ENCODE data around the gene RBMS1.
A peak's percentile ranks its signal among the peaks of the same experiment; 100 is the strongest.

RBMS1 gene

GRCh38 chr2:160298960-160299359 is 194.6 kb downstream of the RBMS1 start:
- Mint-ChIP-seq H3K36me3 (ENCODE audit: low read depth) (peaks cover 64% of the 10 kb centered on the region), H3K27ac (no peak overlapping the region), H3K4me3 (no peak overlapping the region), H3K4me1 (peaks cover 80% of the 10 kb centered on the region), H3K9me3 (no peaks in the 10 kb centered on the region), H3K27me3 (no peaks in the 10 kb centered on the region)
- ATAC-seq, result no peak
- DNase-seq, result no peak

- Mint-ChIP-seq H3K27me3 (no peaks in the 10 kb centered on the region), H3K27ac (peak overlapping the region; percentile 85), H3K9me3 (no peaks in the 10 kb centered on the region), H3K4me1 (peaks cover 74% of the 10 kb centered on the region), H3K4me3 (peak overlapping the region; percentile 42), H3K36me3 (ENCODE audit: low read depth) (peaks cover 63% of the 10 kb centered on the region)
- DNase-seq (no peak), ATAC-seq (peak; percentile 68)
These were observed 197.9 kb downstream of the RBMS1 start for GRCh38 chr2:160295519-160296207.

- no peak for ATAC-seq
- Mint-ChIP-seq H3K4me1 (peaks cover 70% of the 10 kb centered on the region), H3K9me3 (no peaks in the 10 kb centered on the region), H3K36me3 (ENCODE audit: low read depth) (peaks cover 58% of the 10 kb centered on the region), H3K27ac (peak overlapping the region; percentile 85), H3K4me3 (peak overlapping the region; percentile 42), H3K27me3 (no peaks in the 10 kb centered on the region)
- DNase-seq, result no peak
These were observed 198.7 kb downstream of the RBMS1 start for GRCh38 chr2:160294889-160295288.

GRCh38 chr2:160294339-160294803 is 199.2 kb downstream of the RBMS1 start:
- Mint-ChIP-seq H3K9me3 (no peaks in the 10 kb centered on the region), H3K27me3 (no peaks in the 10 kb centered on the region), H3K36me3 (ENCODE audit: low read depth) (peaks cover 53% of the 10 kb centered on the region), H3K27ac (peak overlapping the region; percentile 85), H3K4me3 (peak overlapping the region; percentile 13), H3K4me1 (peaks cover 65% of the 10 kb centered on the region)
- peak; percentile 80 for ATAC-seq
- peak; percentile 29 for DNase-seq

- ATAC-seq (no peak), DNase-seq (no peak)
- peak overlapping the region; percentile 85 for H3K27ac Mint-ChIP-seq
- peaks cover 57% of the 10 kb centered on the region for H3K4me1 Mint-ChIP-seq
- no peaks in the 10 kb centered on the region for H3K9me3 Mint-ChIP-seq
- no peaks in the 10 kb centered on the region for H3K27me3 Mint-ChIP-seq
- H3K36me3 Mint-ChIP-seq (ENCODE audit: low read depth), result peaks cover 44% of the 10 kb centered on the region
- no peak overlapping the region for H3K4me3 Mint-ChIP-seq
These were observed 200.1 kb downstream of the RBMS1 start for GRCh38 chr2:160293391-160294091.

- H3K9me3 Mint-ChIP-seq, result no peaks in the 10 kb centered on the region
- no peak for ATAC-seq
- peak overlapping the region; percentile 8 for H3K27ac Mint-ChIP-seq
- no peak overlapping the region for H3K4me3 Mint-ChIP-seq
- H3K27me3 Mint-ChIP-seq, result no peaks in the 10 kb centered on the region
- peaks cover 37% of the 10 kb centered on the region for H3K36me3 Mint-ChIP-seq (ENCODE audit: low read depth)
- no peak for DNase-seq
- peaks cover 48% of the 10 kb centered on the region for H3K4me1 Mint-ChIP-seq
These were observed 201.4 kb downstream of the RBMS1 start for GRCh38 chr2:160292225-160292624.

GRCh38 chr2:160291382-160291781 is 202.2 kb downstream of the RBMS1 start:
- H3K27ac Mint-ChIP-seq, result no peak overlapping the region
- DNase-seq, result no peak
- no peaks in the 10 kb centered on the region for H3K9me3 Mint-ChIP-seq
- peaks cover 31% of the 10 kb centered on the region for H3K36me3 Mint-ChIP-seq (ENCODE audit: low read depth)
- H3K27me3 Mint-ChIP-seq, result no peaks in the 10 kb centered on the region
- ATAC-seq, result no peak
- H3K4me1 Mint-ChIP-seq, result peaks cover 40% of the 10 kb centered on the region
- H3K4me3 Mint-ChIP-seq, result no peak overlapping the region

- Mint-ChIP-seq H3K27me3 (no peaks in the 10 kb centered on the region), H3K4me3 (no peak overlapping the region), H3K4me1 (peaks cover 32% of the 10 kb centered on the region), H3K9me3 (no peaks in the 10 kb centered on the region), H3K36me3 (ENCODE audit: low read depth) (peaks cover 25% of the 10 kb centered on the region), H3K27ac (no peak overlapping the region)
- ATAC-seq (no peak), DNase-seq (no peak)
These were observed 203.0 kb downstream of the RBMS1 start for GRCh38 chr2:160290598-160290997.

- Mint-ChIP-seq H3K9me3 (no peaks in the 10 kb centered on the region), H3K4me3 (no peak overlapping the region), H3K27me3 (no peaks in the 10 kb centered on the region), H3K4me1 (peaks cover 24% of the 10 kb centered on the region), H3K36me3 (ENCODE audit: low read depth) (peaks cover 22% of the 10 kb centered on the region), H3K27ac (no peak overlapping the region)
- no peak for ATAC-seq
- no peak for DNase-seq
These were observed 203.8 kb downstream of the RBMS1 start for GRCh38 chr2:160289831-160290230.

GRCh38 chr2:160289126-160289525 is 204.5 kb downstream of the RBMS1 start:
- H3K4me3 Mint-ChIP-seq, result no peak overlapping the region
- H3K27me3 Mint-ChIP-seq, result no peaks in the 10 kb centered on the region
- no peak overlapping the region for H3K27ac Mint-ChIP-seq
- peaks cover 21% of the 10 kb centered on the region for H3K4me1 Mint-ChIP-seq
- H3K36me3 Mint-ChIP-seq (ENCODE audit: low read depth), result peaks cover 22% of the 10 kb centered on the region
- DNase-seq, result no peak
- H3K9me3 Mint-ChIP-seq, result no peaks in the 10 kb centered on the region
- no peak for ATAC-seq

- no peak for ATAC-seq
- peak overlapping the region; percentile 41 for H3K27ac Mint-ChIP-seq
These were observed 205.3 kb downstream of the RBMS1 start for GRCh38 chr2:160288324-160288723.

GRCh38 chr2:160287476-160287875 is 206.1 kb downstream of the RBMS1 start:
- no peaks in the 10 kb centered on the region for H3K9me3 Mint-ChIP-seq
- H3K4me1 Mint-ChIP-seq, result peaks cover 10% of the 10 kb centered on the region
- peaks cover 14% of the 10 kb centered on the region for H3K36me3 Mint-ChIP-seq (ENCODE audit: low read depth)
- H3K4me3 Mint-ChIP-seq, result no peak overlapping the region
- H3K27me3 Mint-ChIP-seq, result no peaks in the 10 kb centered on the region
- H3K27ac Mint-ChIP-seq, result no peak overlapping the region
- DNase-seq (no peak), ATAC-seq (no peak)

More at GRCh38 chr2:160288324-160288723, 205.3 kb downstream of the RBMS1 start:
- Mint-ChIP-seq H3K4me3 (no peak overlapping the region), H3K9me3 (no peaks in the 10 kb centered on the region), H3K4me1 (peaks cover 13% of the 10 kb centered on the region), H3K36me3 (ENCODE audit: low read depth) (peaks cover 20% of the 10 kb centered on the region), H3K27me3 (no peaks in the 10 kb centered on the region)
- DNase-seq, result no peak

GRCh38 chr2:160286551-160286950 is 207.1 kb downstream of the RBMS1 start:
- no peak overlapping the region for H3K27ac Mint-ChIP-seq
- H3K36me3 Mint-ChIP-seq (ENCODE audit: low read depth), result peaks cover 14% of the 10 kb centered on the region
- no peaks in the 10 kb centered on the region for H3K27me3 Mint-ChIP-seq
- DNase-seq, result no peak
- H3K9me3 Mint-ChIP-seq, result no peaks in the 10 kb centered on the region
- no peak overlapping the region for H3K4me3 Mint-ChIP-seq
- no peak for ATAC-seq
- H3K4me1 Mint-ChIP-seq, result peaks cover 14% of the 10 kb centered on the region

- peaks cover 30% of the 10 kb centered on the region for H3K4me1 Mint-ChIP-seq
- H3K4me3 Mint-ChIP-seq, result no peak overlapping the region
- DNase-seq, result no peak
- H3K27ac Mint-ChIP-seq, result no peak overlapping the region
- no peak for ATAC-seq
- H3K9me3 Mint-ChIP-seq, result no peaks in the 10 kb centered on the region
- H3K36me3 Mint-ChIP-seq (ENCODE audit: low read depth), result peaks cover 30% of the 10 kb centered on the region
- H3K27me3 Mint-ChIP-seq, result no peaks in the 10 kb centered on the region
These were observed 209.9 kb downstream of the RBMS1 start for GRCh38 chr2:160283675-160284074.

- no peak for DNase-seq
- peak overlapping the region; percentile 12 for H3K27ac Mint-ChIP-seq
- H3K27me3 Mint-ChIP-seq, result no peaks in the 10 kb centered on the region
- H3K4me1 Mint-ChIP-seq, result peaks cover 33% of the 10 kb centered on the region
- no peak overlapping the region for H3K4me3 Mint-ChIP-seq
- H3K9me3 Mint-ChIP-seq, result no peaks in the 10 kb centered on the region
- H3K36me3 Mint-ChIP-seq (ENCODE audit: low read depth), result peaks cover 37% of the 10 kb centered on the region
- no peak for ATAC-seq
These were observed 211.5 kb downstream of the RBMS1 start for GRCh38 chr2:160282063-160282580.
